Astrocyte of the cerebellum (primary cell): Measurements from ENCODE around the gene RALGPS1.

Source experiments
- DNase-seq: peaks from one replicate; pipeline ENCODE4 v3.0.0-alpha.2; 2011; ENCODE audit warnings: low read depth
- H3K4me3 ChIP-seq: 2 replicates; pipeline ENCODE4 v1.5.1; 2011; ENCODE audit warnings: mild to moderate bottlenecking, low read depth, low read length, moderate library complexity
- CTCF ChIP-seq: IDR thresholded peaks from 2 replicates; pipeline ENCODE4 v1.5.1; 2012; ENCODE audit warnings: low read length, low read depth, moderate library complexity, mild to moderate bottlenecking; ENCODE audit errors: missing control alignments
- in situ Hi-C: cut with HindIII; loops from 2 replicates; pipeline ENCODE4 v1.10.0; 2017; ENCODE audit warnings: low sequenced_read_pairs

RALGPS1 gene

DNA sequence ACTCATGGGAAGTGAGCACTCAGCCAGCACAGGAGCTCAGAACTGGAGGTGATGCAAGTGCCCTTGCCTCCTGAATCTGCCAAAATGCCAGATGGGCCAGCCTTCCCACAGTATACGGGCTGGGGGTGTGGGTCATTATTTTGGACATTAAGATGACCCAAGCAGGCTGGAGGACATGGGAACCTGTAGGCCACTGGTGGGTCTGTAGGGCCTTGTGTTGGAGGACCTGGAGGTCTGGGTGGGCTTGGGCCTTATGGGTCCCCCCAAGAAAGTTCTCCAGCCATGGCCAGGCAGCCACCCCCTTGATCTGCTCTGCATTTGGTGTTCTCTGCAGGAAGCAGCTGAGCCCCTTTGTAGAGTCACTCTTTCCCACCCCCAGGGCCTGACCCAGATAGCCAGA is 278.9 kb downstream of the RALGPS1 start:
- no peak for TF ChIP-seq CTCF
- in situ Hi-C loops = no loop called here
- H3K4me3 ChIP-seq = no peak overlapping the region
- DNase-seq = no peak

DNA sequence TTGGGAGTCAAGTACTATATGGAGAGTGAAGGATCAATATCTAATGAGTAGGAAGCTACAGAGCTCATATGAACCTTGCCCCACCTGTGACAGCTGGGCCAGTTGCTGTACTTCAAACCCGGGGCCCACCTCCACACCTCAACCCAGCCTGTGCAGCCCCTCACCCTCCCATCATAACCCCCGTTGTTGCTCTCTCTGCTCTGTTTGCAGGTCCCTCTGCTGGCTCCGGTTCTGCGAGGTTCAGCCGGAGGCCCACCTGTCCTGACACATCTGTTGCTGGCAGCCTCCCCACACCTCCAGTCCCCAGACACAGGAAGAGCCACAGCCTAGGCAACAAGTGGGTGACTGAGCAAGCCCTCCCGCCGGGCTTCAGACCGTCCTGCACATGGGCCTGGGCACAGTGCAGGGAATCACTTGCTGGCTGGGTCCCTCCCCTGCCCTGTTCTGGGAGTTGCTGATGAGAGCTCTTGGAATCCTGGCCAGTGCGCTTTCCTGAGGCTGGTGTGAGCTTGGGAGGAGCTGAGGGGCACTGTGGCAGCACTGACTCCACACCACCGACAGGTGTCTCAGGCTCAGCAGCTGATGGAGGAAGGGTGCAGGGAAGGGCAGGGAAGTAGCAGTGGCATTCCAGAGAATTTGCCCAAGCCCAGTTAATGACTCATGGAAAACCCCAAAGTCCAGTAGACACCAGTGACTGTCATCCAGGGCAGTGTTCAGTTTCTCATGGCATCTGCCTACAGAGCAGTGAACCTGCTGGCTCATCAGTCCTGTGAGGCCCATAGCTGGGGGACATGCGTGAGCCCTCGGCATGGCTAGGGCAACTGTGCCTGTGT is 280.5 kb downstream of the RALGPS1 start:
- no peak overlapping the region for H3K4me3 ChIP-seq
- in situ Hi-C loops = no loop called here
- no peak for DNase-seq
- no peak for TF ChIP-seq CTCF

DNA sequence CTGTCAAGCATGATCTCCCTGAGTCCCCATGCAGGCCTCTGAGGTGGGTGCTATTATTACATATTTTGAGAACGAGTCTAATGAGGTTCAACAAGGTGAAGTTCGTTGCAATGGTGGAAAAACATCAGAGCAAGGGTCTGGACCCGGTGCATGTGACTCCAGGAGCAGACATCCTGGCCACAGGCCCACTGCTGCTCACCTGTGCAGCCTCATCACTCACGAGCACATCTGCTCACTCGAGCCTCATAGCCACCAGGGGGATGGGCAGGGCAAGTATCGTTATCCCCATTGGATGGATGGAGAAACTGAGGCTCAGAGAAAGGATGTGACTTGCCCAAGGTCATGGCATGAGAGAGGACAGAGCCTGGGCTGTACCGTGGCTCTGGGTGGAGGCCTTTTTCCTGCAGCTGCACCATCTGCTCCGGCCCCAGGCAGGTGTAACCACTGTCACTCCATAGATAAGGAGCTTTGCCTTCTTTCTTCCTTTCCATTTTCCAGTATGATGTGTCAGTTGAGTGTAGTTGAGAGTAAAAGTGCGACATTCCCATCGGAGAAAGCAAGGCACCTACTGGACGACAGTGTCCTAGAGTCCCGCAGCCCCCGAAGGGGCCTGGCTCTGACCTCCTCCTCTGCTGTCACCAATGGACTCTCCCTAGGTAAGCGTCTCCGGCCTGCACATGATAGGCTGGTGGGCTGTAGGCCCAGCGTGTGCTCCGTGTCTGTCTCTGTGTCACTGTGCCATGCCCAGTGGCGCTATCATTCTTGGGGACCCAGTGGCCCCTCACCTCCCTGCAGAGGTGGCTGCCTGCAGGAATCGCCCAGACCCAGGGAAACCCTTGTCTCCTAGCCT is 281.6 kb downstream of the RALGPS1 start:
- no peak overlapping the region for H3K4me3 ChIP-seq
- DNase-seq = no peak
- in situ Hi-C loops = no loop called here
- TF ChIP-seq CTCF = no peak

- no peak overlapping the region for H3K4me3 ChIP-seq
- no peak for TF ChIP-seq CTCF
- in situ Hi-C loops = no loop called here
- DNase-seq = no peak
These were observed 282.2 kb downstream of the RALGPS1 start for GRCh38 chr9:127196826-127197145.

GRCh38 chr9:127197186-127197860 is 282.7 kb downstream of the RALGPS1 start:
- no peak overlapping the region for H3K4me3 ChIP-seq
- TF ChIP-seq CTCF = no peak
- in situ Hi-C loops = no loop called here
- no peak for DNase-seq

GRCh38 chr9:127197861-127198430 is 283.4 kb downstream of the RALGPS1 start:
- TF ChIP-seq CTCF = no peak
- DNase-seq = no peak
- in situ Hi-C loops = no loop called here
- H3K4me3 ChIP-seq = no peak overlapping the region
